Neuronal stem cell (in vitro differentiated cells): ENCODE data around the gene RALGPS1.

ENCODE experiments used
- DNase-seq: peaks from one replicate; pipeline ENCODE4 v3.0.0-alpha.2; 2013; ENCODE audit warnings: low spot score
- H2AFZ ChIP-seq: one replicate; pipeline ENCODE4 v1.6.1; 2013; ENCODE audit warnings: mild to moderate bottlenecking, low read length, inconsistent platforms
- H2AK5ac ChIP-seq: 2 replicates; pipeline ENCODE4 v1.6.1; 2013; ENCODE audit warnings: low read depth, mild to moderate bottlenecking, inconsistent platforms, low read length, moderate library complexity, mixed read lengths
- H2BK120ac ChIP-seq: 2 replicates; pipeline ENCODE4 v1.6.1; 2013; ENCODE audit warnings: low read depth, mild to moderate bottlenecking, inconsistent platforms, low read length, moderate library complexity, mixed read lengths
- H2BK12ac ChIP-seq: one replicate; pipeline ENCODE4 v1.6.1; 2013; ENCODE audit warnings: low read length, inconsistent platforms
- H2BK15ac ChIP-seq: 2 replicates; pipeline ENCODE4 v1.6.1; 2013; ENCODE audit warnings: mild to moderate bottlenecking, low read length, inconsistent platforms, mixed read lengths
- H2BK5ac ChIP-seq: one replicate; pipeline ENCODE4 v1.6.1; 2013; ENCODE audit warnings: inconsistent platforms, mild to moderate bottlenecking, low read length, moderate library complexity
- H3K14ac ChIP-seq: one replicate; pipeline ENCODE4 v1.6.1; 2013; ENCODE audit warnings: low read length, inconsistent platforms
- H3K18ac ChIP-seq: 2 replicates; pipeline ENCODE4 v1.6.1; 2013; ENCODE audit warnings: low read length, inconsistent platforms
- H3K23ac ChIP-seq: 2 replicates; pipeline ENCODE4 v1.6.1; 2013; ENCODE audit warnings: low read depth, mild to moderate bottlenecking, mixed read lengths, low read length, inconsistent platforms; ENCODE audit not compliant: poor library complexity
- H3K27ac ChIP-seq: replicated peaks from 3 replicates; pipeline ENCODE4 v1.5.1; 2013; ENCODE audit warnings: low read length, inconsistent platforms
- H3K27me3 ChIP-seq, 3 experiments: 2 replicates each; pipeline ENCODE4 v1.6.1; 2013; ENCODE audit warnings: low read length in 3 of 3, mild to moderate bottlenecking in 2 of 3, inconsistent platforms in 1 of 3, low read depth in 1 of 3, mixed read lengths in 1 of 3, moderate library complexity in 1 of 3; ENCODE audit not compliant: control insufficient read depth in 3 of 3, insufficient read depth in 3 of 3
- H3K36me3 ChIP-seq, 2 donors: replicated peaks in 1 of 2; 2 replicates each; pipeline ENCODE4 v1.6.1; 2013; ENCODE audit warnings: low read length in 2 of 2; ENCODE audit not compliant: control insufficient read depth in 2 of 2, insufficient read depth in 2 of 2
- H3K4ac ChIP-seq: 2 replicates; pipeline ENCODE4 v1.6.1; 2013; ENCODE audit warnings: inconsistent platforms, mild to moderate bottlenecking, low read length, moderate library complexity
- H3K4me1 ChIP-seq, 2 donors: 1 replicate in 1 of 2; 2 replicates in 1 of 2; pipeline ENCODE4 v1.6.1; 2013; ENCODE audit warnings: low read length in 2 of 2, low read depth in 1 of 2; ENCODE audit not compliant: control insufficient read depth in 2 of 2, insufficient read depth in 1 of 2
- H3K4me2 ChIP-seq: one replicate; pipeline ENCODE4 v1.6.1; 2013; ENCODE audit warnings: mild to moderate bottlenecking, low read length, inconsistent platforms; ENCODE audit not compliant: insufficient read depth, poor library complexity, severe bottlenecking
- H3K4me3 ChIP-seq, 2 donors: 2 replicates each; pipeline ENCODE4 v1.5.1; 2013; ENCODE audit warnings: low read length in 2 of 2, mild to moderate bottlenecking in 2 of 2, inconsistent platforms in 1 of 2, moderate library complexity in 1 of 2
- H3K79me1 ChIP-seq: one replicate; pipeline ENCODE4 v1.6.1; 2013; ENCODE audit warnings: low read depth, mild to moderate bottlenecking, inconsistent platforms, low read length, moderate library complexity
- H3K9ac ChIP-seq: one replicate; pipeline ENCODE4 v1.6.1; 2013; ENCODE audit warnings: mild to moderate bottlenecking, low read depth, low read length, inconsistent platforms; ENCODE audit not compliant: poor library complexity
- H3K9me3 ChIP-seq, 2 donors: replicated peaks in 1 of 2; 2 replicates each; pipeline versions ENCODE3 to v1.6.1; 2013; ENCODE audit warnings: low read length in 2 of 2, mild to moderate bottlenecking in 2 of 2, inconsistent platforms in 1 of 2, low read depth in 1 of 2, mixed read lengths in 1 of 2, moderate library complexity in 1 of 2; ENCODE audit not compliant: control insufficient read depth in 2 of 2, insufficient read depth in 1 of 2
- H4K8ac ChIP-seq: one replicate; pipeline ENCODE4 v1.6.1; 2013; ENCODE audit warnings: low read depth, mild to moderate bottlenecking, inconsistent platforms, low read length, moderate library complexity
- H4K91ac ChIP-seq: one replicate; pipeline ENCODE4 v1.6.1; 2013; ENCODE audit warnings: low read length, low read depth, mild to moderate bottlenecking, inconsistent platforms; ENCODE audit not compliant: poor library complexity
- WGBS, 2 donors: extraction: QIAGEN DNeasy Blood & Tissue Kit; methylation state at CpG; one replicate each; pipeline ENCODE4 v1.1.7; 2013; ENCODE audit warnings: missing lambda C conversion rate in 2 of 2, mixed read lengths in 1 of 2; ENCODE audit not compliant: insufficient read length in 2 of 2, insufficient replicate concordance in 1 of 2; ENCODE audit errors: extremely low coverage in 2 of 2; 5-methylcytosine and 5-hydroxymethylcytosine counted together

The RALGPS1 gene

GRCh38 chr9:127032256-127032655, 117.7 kb downstream of the RALGPS1 start:
- Histone ChIP-seq H3K4me3 (no peak overlapping the region), H2BK12ac (no peak overlapping the region), H3K79me1 (no peaks in the 10 kb centered on the region), H3K14ac (no peak overlapping the region), H2BK5ac (no peak overlapping the region), H3K4me1 (peaks cover 0 to 4% of the 10 kb centered on the region in 2 donors), H3K27me3 (no peaks in the 10 kb centered on the region), H2BK120ac (no peak overlapping the region), H4K8ac (no peak overlapping the region), H2AFZ (no peak overlapping the region), H2AK5ac (no peak overlapping the region), H3K9ac (no peak overlapping the region), H3K36me3 (no peaks in the 10 kb centered on the region), H2BK15ac (no peak overlapping the region), H3K4me2 (no peak overlapping the region), H3K4ac (no peak overlapping the region), H4K91ac (no peak overlapping the region), H3K23ac (no peak overlapping the region), H3K27ac (no peak overlapping the region), H3K18ac (no peak overlapping the region), H3K9me3 (no peaks in the 10 kb centered on the region)
- no peak for DNase-seq
- no CpG with 5 or more reads among the region's 4 CpGs for WGBS, 2 donors

- Histone ChIP-seq H2BK5ac (no peak overlapping the region), H2AFZ (no peak overlapping the region)
- no CpG with 5 or more reads among the region's 3 CpGs for WGBS, 2 donors
Measured at GRCh38 chr9:127033061-127033460, 118.5 kb downstream of the RALGPS1 start.

GRCh38 chr9:127033789-127034188, 119.2 kb downstream of the RALGPS1 start:
- Histone ChIP-seq H3K9me3 (peaks cover 0 to 3% of the 10 kb centered on the region in 2 donors), H3K79me1 (no peaks in the 10 kb centered on the region), H3K4ac (no peak overlapping the region), H2AK5ac (no peak overlapping the region), H4K8ac (no peak overlapping the region), H2BK5ac (no peak overlapping the region), H3K23ac (no peak overlapping the region), H2BK15ac (no peak overlapping the region), H4K91ac (no peak overlapping the region), H3K14ac (no peak overlapping the region), H3K4me1 (peaks cover 0 to 4% of the 10 kb centered on the region in 2 donors), H2BK12ac (no peak overlapping the region), H3K27me3 (no peaks in the 10 kb centered on the region), H2AFZ (no peak overlapping the region), H2BK120ac (no peak overlapping the region), H3K36me3 (no peaks in the 10 kb centered on the region), H3K27ac (no peak overlapping the region), H3K18ac (no peak overlapping the region), H3K9ac (no peak overlapping the region), H3K4me3 (no peak overlapping the region), H3K4me2 (no peak overlapping the region)
- DNase-seq: no peak

More at GRCh38 chr9:127033061-127033460, 118.5 kb downstream of the RALGPS1 start:
- no peak overlapping the region for H2BK15ac ChIP-seq
- no peak overlapping the region for H2BK120ac ChIP-seq
- H2BK12ac ChIP-seq: no peak overlapping the region
- H3K79me1 ChIP-seq: no peaks in the 10 kb centered on the region
- H3K9ac ChIP-seq: no peak overlapping the region
- no peak for DNase-seq
- H3K27ac ChIP-seq: no peak overlapping the region
- no peak overlapping the region for H3K4me3 ChIP-seq
- H3K14ac ChIP-seq: no peak overlapping the region
- H3K23ac ChIP-seq: no peak overlapping the region
- H3K18ac ChIP-seq: no peak overlapping the region
- no peak overlapping the region for H2AK5ac ChIP-seq
- no peak overlapping the region for H3K4ac ChIP-seq
- no peaks in the 10 kb centered on the region for H3K36me3 ChIP-seq
- H3K9me3 ChIP-seq: no peaks in the 10 kb centered on the region
- no peak overlapping the region for H4K8ac ChIP-seq
- peaks cover 0 to 4% of the 10 kb centered on the region in 2 donors for H3K4me1 ChIP-seq
- no peak overlapping the region for H3K4me2 ChIP-seq
- H3K27me3 ChIP-seq: no peaks in the 10 kb centered on the region
- no peak overlapping the region for H4K91ac ChIP-seq

DNA sequence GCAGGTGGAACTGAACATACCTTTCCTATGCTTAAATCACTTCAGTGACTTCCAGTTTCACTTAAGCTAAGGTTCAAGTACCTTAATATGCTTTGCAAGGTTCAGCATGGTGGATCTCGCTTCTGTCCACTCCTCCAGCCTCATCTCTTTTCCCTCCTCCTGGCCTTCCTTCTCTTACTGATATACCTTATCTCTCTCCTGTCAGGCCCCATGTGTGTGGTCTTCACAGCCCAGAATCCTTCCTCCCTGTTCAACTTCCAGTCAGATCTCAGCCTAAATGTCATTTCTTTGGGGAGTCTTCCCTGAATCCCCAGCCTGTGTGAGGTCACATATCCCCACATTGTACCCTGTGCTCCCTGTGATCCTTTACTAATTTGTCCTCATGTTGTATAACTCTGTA, 120.1 kb downstream of the RALGPS1 start:
- H2BK15ac ChIP-seq: no peak overlapping the region
- H3K4me1 ChIP-seq: peaks cover 0 to 4% of the 10 kb centered on the region in 2 donors
- no peak overlapping the region for H3K23ac ChIP-seq
- H3K14ac ChIP-seq: peak overlapping the region; percentile 3
- H3K18ac ChIP-seq: no peak overlapping the region
- H3K36me3 ChIP-seq: no peaks in the 10 kb centered on the region
- no peak overlapping the region for H2AFZ ChIP-seq
- no peak overlapping the region for H3K27ac ChIP-seq
- no CpG with 5 or more reads among the region's 1 CpG for WGBS, 2 donors
- H2BK12ac ChIP-seq: no peak overlapping the region
- no peak overlapping the region for H4K8ac ChIP-seq
- no peak overlapping the region for H3K4me2 ChIP-seq
- no peak for DNase-seq
- H2BK120ac ChIP-seq: no peak overlapping the region
- H3K4me3 ChIP-seq: no peak overlapping the region
- H2BK5ac ChIP-seq: no peak overlapping the region
- no peak overlapping the region for H3K9ac ChIP-seq
- no peak overlapping the region for H4K91ac ChIP-seq
- no peaks in the 10 kb centered on the region for H3K79me1 ChIP-seq
- no peak overlapping the region for H3K4ac ChIP-seq
- no peak overlapping the region for H2AK5ac ChIP-seq
- H3K9me3 ChIP-seq: peaks cover 0 to 4% of the 10 kb centered on the region in 2 donors
- no peaks in the 10 kb centered on the region for H3K27me3 ChIP-seq
